H1 (cell line): ENCODE data around the gene MFRP. TPM values are rescaled to one million over a fixed set of nuclear protein-coding genes. Genes with fewer than 3 reads are reported as not detected.

Experiments
- CTBP2 ChIP-seq: IDR thresholded peaks from 2 replicates; pipeline ENCODE4 v1.7.0; 2011; ENCODE audit warnings: borderline replicate concordance, mild to moderate bottlenecking, moderate library complexity, mixed read lengths, low read length; ENCODE audit not compliant: insufficient read depth, insufficient read length
- KDM1A ChIP-seq: fragments of 200-600, 300-600 bp; sonication (generic); IDR thresholded peaks from 2 replicates; pipeline ENCODE4 v1.7.1; 2016; ENCODE audit warnings: mild to moderate bottlenecking, low read length, borderline replicate concordance
- SIX5 ChIP-seq: IDR thresholded peaks from 2 replicates; pipeline ENCODE4 v1.6.1; 2011; ENCODE audit warnings: mild to moderate bottlenecking, low read depth, low read length
- polyA plus RNA-seq, 7 experiments: library from polyadenylated mRNA; depleted of rRNA in 3 of 7; stranded (reverse) in 5 of 7; unstranded in 2 of 7; fragments of >200 nt in 5 of 7; fragments of 200-250 nt in 2 of 7; gene quantifications; 1 replicate in 5 of 7; 2 replicates in 1 of 7; 4 replicates in 1 of 7; pipeline versions ENCODE4 v1.2.1 to v1.2.3, GENCODE V29; 2011 to 2013; ENCODE audit warnings: missing spikeins in 2 of 7, mixed read lengths in 2 of 7
- total RNA-seq: library from RNA; stranded (reverse); fragmentation: NEBNext Ultra II Directional; extraction: Animal tissue kit (Norgen Biotek cat#: 25700); gene quantifications from 2 replicates; pipeline ENCODE4 v1.2.1, GENCODE V29; 2021
- TF ChIP-seq, protein P1 (sequence below): fragments of 300-600 bp; sonication (generic); IDR thresholded peaks from 2 replicates; pipeline ENCODE4 v1.7.1; 2012; ENCODE audit warnings: low read length, moderate library complexity, mild to moderate bottlenecking, inconsistent platforms; ENCODE audit not compliant: insufficient replicate concordance

Gene MFRP
- total and polyA plus RNA-seq, 2 of the 8 experiments (the other 6 are each of a cell fraction or from before 2014, with no cell fraction given): 0.02 TPM; not detected in 1

DNA sequence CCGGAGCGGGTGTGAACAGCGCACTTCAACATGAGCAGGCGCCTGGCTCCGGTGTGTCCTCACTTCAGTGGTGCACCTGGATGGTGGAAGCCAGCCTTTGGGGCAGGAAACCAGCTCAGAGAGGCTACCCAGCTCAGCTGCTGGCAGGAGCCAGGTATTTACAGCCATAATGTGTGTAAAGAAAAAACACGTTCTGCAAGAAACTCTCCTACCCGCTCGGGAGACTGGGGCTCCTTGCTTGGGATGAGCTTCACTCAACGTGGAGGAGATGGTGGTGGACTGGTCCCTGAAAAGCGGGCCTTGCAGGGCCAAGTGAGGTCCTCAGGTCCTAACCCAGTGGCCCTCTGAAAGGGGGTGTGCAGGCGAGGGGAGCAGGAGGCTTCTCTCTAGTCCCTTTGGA is 37.1 kb downstream of the MFRP start (continued):
- TF ChIP-seq KDM1A (no peak), CTBP2 (no peak), SIX5 (no peak)
- TF ChIP-seq, protein P1, sequence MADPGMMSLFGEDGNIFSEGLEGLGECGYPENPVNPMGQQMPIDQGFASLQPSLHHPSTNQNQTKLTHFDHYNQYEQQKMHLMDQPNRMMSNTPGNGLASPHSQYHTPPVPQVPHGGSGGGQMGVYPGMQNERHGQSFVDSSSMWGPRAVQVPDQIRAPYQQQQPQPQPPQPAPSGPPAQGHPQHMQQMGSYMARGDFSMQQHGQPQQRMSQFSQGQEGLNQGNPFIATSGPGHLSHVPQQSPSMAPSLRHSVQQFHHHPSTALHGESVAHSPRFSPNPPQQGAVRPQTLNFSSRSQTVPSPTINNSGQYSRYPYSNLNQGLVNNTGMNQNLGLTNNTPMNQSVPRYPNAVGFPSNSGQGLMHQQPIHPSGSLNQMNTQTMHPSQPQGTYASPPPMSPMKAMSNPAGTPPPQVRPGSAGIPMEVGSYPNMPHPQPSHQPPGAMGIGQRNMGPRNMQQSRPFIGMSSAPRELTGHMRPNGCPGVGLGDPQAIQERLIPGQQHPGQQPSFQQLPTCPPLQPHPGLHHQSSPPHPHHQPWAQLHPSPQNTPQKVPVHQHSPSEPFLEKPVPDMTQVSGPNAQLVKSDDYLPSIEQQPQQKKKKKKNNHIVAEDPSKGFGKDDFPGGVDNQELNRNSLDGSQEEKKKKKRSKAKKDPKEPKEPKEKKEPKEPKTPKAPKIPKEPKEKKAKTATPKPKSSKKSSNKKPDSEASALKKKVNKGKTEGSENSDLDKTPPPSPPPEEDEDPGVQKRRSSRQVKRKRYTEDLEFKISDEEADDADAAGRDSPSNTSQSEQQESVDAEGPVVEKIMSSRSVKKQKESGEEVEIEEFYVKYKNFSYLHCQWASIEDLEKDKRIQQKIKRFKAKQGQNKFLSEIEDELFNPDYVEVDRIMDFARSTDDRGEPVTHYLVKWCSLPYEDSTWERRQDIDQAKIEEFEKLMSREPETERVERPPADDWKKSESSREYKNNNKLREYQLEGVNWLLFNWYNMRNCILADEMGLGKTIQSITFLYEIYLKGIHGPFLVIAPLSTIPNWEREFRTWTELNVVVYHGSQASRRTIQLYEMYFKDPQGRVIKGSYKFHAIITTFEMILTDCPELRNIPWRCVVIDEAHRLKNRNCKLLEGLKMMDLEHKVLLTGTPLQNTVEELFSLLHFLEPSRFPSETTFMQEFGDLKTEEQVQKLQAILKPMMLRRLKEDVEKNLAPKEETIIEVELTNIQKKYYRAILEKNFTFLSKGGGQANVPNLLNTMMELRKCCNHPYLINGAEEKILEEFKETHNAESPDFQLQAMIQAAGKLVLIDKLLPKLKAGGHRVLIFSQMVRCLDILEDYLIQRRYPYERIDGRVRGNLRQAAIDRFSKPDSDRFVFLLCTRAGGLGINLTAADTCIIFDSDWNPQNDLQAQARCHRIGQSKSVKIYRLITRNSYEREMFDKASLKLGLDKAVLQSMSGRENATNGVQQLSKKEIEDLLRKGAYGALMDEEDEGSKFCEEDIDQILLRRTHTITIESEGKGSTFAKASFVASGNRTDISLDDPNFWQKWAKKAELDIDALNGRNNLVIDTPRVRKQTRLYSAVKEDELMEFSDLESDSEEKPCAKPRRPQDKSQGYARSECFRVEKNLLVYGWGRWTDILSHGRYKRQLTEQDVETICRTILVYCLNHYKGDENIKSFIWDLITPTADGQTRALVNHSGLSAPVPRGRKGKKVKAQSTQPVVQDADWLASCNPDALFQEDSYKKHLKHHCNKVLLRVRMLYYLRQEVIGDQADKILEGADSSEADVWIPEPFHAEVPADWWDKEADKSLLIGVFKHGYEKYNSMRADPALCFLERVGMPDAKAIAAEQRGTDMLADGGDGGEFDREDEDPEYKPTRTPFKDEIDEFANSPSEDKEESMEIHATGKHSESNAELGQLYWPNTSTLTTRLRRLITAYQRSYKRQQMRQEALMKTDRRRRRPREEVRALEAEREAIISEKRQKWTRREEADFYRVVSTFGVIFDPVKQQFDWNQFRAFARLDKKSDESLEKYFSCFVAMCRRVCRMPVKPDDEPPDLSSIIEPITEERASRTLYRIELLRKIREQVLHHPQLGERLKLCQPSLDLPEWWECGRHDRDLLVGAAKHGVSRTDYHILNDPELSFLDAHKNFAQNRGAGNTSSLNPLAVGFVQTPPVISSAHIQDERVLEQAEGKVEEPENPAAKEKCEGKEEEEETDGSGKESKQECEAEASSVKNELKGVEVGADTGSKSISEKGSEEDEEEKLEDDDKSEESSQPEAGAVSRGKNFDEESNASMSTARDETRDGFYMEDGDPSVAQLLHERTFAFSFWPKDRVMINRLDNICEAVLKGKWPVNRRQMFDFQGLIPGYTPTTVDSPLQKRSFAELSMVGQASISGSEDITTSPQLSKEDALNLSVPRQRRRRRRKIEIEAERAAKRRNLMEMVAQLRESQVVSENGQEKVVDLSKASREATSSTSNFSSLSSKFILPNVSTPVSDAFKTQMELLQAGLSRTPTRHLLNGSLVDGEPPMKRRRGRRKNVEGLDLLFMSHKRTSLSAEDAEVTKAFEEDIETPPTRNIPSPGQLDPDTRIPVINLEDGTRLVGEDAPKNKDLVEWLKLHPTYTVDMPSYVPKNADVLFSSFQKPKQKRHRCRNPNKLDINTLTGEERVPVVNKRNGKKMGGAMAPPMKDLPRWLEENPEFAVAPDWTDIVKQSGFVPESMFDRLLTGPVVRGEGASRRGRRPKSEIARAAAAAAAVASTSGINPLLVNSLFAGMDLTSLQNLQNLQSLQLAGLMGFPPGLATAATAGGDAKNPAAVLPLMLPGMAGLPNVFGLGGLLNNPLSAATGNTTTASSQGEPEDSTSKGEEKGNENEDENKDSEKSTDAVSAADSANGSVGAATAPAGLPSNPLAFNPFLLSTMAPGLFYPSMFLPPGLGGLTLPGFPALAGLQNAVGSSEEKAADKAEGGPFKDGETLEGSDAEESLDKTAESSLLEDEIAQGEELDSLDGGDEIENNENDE: no peak
